ENCODE data around the gene ATP2B2. TPM values are rescaled to one million over a fixed set of nuclear protein-coding genes. Genes with fewer than 3 reads are reported as not detected.

ATP2B2 gene
- total RNA-seq, 1 donor from 2014 or later, result not detected

DNA sequence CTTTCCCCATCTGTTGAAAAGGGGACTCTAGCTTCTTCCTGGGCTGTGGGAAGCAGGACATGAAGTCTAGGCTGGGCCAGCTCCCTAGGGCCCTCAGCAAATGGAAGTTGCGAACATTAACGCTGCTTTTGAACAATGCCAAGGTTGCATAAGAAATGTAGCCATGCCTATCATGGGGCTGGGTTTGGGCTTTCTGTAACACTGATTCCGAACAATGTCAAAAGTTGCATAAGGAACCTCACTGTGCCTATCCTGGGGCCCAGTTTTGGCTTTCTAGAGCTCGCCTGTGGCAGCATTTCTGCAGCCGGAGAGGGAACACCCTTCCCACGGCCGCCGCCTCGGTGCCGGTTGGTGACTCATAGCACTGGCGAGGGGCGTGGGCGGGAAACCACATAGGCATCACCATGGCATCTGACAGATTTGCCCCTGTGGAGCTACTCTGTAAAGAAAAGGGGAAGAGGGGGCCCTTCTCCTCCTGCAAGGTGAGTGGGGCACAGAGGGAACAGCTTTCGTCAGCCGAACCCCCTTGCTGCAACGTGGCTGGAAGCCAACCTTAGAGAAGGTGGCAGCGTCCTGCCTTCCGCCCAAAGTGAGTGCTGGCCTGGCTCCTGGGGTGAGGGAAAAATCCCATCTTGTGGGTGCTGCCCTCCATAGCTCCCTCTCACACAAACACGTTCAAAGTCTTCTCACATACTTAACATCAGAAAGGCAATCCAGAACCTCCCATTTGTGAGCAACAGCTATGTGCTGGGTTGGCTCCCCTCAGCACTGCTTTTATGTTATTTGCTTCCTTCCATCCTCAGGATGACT, 46.6 kb upstream of the ATP2B2 start:
- TF ChIP-seq CTCF (IDR thresholded peaks at IDR 0.05; ENCODE audit: insufficient read depth, low read length, poor library complexity, severe bottlenecking), result no peak
- Histone ChIP-seq H3K4me3 (ENCODE audit: low read depth, low read length) (no peak overlapping the region), H3K36me3 (ENCODE audit: control insufficient read depth, insufficient read depth, low read length) (no peaks in the 10 kb centered on the region), H3K27me3 (ENCODE audit: control insufficient read depth, insufficient read depth, low read length) (peaks cover 4% of the 10 kb centered on the region)
- DNase-seq (ENCODE audit: low read depth), result no peak

- TF ChIP-seq CTCF (IDR thresholded peaks at IDR 0.05; ENCODE audit: insufficient read depth, low read length, poor library complexity, severe bottlenecking), result no peak
- no peak overlapping the region for H3K4me3 ChIP-seq (ENCODE audit: low read depth, low read length)
- no peak for DNase-seq (ENCODE audit: low read depth)
- H3K36me3 ChIP-seq (ENCODE audit: control insufficient read depth, insufficient read depth, low read length), result no peaks in the 10 kb centered on the region
- peaks cover 3% of the 10 kb centered on the region for H3K27me3 ChIP-seq (ENCODE audit: control insufficient read depth, insufficient read depth, low read length)
These were observed 45.8 kb upstream of the ATP2B2 start for GRCh38 chr3:10551139-10551538.

DNA sequence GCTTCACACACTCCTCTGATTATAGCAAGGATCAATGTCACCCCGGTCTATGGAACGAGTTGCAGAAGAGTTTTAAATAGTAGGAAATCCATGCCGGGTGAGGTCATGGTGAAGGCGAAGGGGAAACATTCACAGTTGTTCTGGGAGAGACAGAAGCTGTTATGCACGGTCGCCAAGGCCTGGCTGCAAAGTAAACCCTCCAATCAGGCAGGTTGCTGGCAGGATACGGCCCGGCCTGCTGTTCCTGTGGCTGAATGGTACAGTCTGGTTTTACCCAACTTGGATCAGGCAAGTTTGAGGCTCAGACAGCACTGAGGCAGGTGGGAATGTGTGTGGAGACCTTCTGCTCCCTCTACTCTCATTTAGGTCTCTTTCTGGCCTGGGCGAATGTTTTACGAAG, 45.3 kb upstream of the ATP2B2 start:
- no peak for TF ChIP-seq CTCF (IDR thresholded peaks at IDR 0.05; ENCODE audit: insufficient read depth, low read length, poor library complexity, severe bottlenecking)
- DNase-seq (ENCODE audit: low read depth), result no peak
- Histone ChIP-seq H3K36me3 (ENCODE audit: control insufficient read depth, insufficient read depth, low read length) (no peaks in the 10 kb centered on the region), H3K27me3 (ENCODE audit: control insufficient read depth, insufficient read depth, low read length) (peaks cover 3% of the 10 kb centered on the region), H3K4me3 (ENCODE audit: low read depth, low read length) (no peak overlapping the region)

- no peak for DNase-seq (ENCODE audit: low read depth)
- Histone ChIP-seq H3K4me3 (ENCODE audit: low read depth, low read length) (no peak overlapping the region), H3K36me3 (ENCODE audit: control insufficient read depth, insufficient read depth, low read length) (no peaks in the 10 kb centered on the region), H3K27me3 (ENCODE audit: control insufficient read depth, insufficient read depth, low read length) (peaks cover 3% of the 10 kb centered on the region)
- no peak for TF ChIP-seq CTCF (IDR thresholded peaks at IDR 0.05; ENCODE audit: insufficient read depth, low read length, poor library complexity, severe bottlenecking)
These were observed 44.3 kb upstream of the ATP2B2 start for GRCh38 chr3:10549617-10550230.

DNA sequence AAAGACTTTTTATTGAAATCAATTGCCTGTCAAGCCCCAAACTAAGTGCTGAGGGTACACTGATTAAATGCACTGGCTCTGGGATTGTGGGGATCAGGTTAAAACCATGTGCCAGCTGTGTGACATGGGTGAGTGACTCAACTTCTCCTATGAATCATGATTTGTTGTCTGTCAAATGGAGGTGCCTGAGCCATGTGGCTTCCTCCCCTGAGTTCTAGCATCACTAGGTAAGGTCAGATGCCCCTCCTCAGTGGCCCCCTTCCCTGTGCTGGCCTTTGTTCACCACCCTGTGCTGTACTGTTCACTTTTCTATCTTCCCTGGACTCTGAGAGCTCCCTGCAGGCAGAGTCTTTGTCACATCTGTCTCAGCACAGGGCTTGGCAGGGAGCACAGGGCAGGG, 43.6 kb upstream of the ATP2B2 start:
- TF ChIP-seq CTCF (IDR thresholded peaks at IDR 0.05; ENCODE audit: insufficient read depth, low read length, poor library complexity, severe bottlenecking), result no peak
- no peak for DNase-seq (ENCODE audit: low read depth)
- Histone ChIP-seq H3K4me3 (ENCODE audit: low read depth, low read length) (no peak overlapping the region), H3K27me3 (ENCODE audit: control insufficient read depth, insufficient read depth, low read length) (peaks cover 3% of the 10 kb centered on the region), H3K36me3 (ENCODE audit: control insufficient read depth, insufficient read depth, low read length) (no peaks in the 10 kb centered on the region)
